ENCODE measurements around the gene MYL5. TPM values are rescaled to one million over a fixed set of nuclear protein-coding genes. Genes with fewer than 3 reads are reported as not detected.

Gene MYL5
- total and polyA plus RNA-seq, 2 of the 13 experiments (the other 11 are each of a cell fraction or from before 2014, with no cell fraction given), result 6.5 to 16.0 TPM

GRCh38 chr4:673349-674091, 822 bp upstream of the MYL5 start (continued):
- TF ChIP-seq GMEB1 (CRISPR knock-in tag; IDR thresholded peaks at IDR 0.05; ENCODE audit: borderline replicate concordance) (peak; percentile 32; the same call in 1 of the 2 replicates), ZFP36L1 (CRISPR knock-in tag; IDR thresholded peaks at IDR 0.05) (no peak), RFX1 (IDR thresholded peaks at IDR 0.05) (no peak), UBTF (CRISPR knock-in tag; IDR thresholded peaks at IDR 0.05) (no peak), ZNF607 (CRISPR knock-in tag; IDR thresholded peaks at IDR 0.05; ENCODE audit: borderline replicate concordance) (no peak), MAF1 (CRISPR knock-in tag; IDR thresholded peaks at IDR 0.05; ENCODE audit: borderline replicate concordance) (no peak), FOXO1 (CRISPR knock-in tag; IDR thresholded peaks at IDR 0.05) (no peak), NONO (IDR thresholded peaks at IDR 0.05) (no peak), NONO (CRISPR knock-in tag; conservative IDR thresholded peaks at IDR 0.05) (no peak), ZNF577 (CRISPR knock-in tag; IDR thresholded peaks at IDR 0.05; ENCODE audit: borderline replicate concordance, low read depth) (no peak), FOXM1 (CRISPR knock-in tag; IDR thresholded peaks at IDR 0.05) (no peak)
